H1 (cell line): ENCODE results near the gene BLOC1S3. TPM values are rescaled to one million over a fixed set of nuclear protein-coding genes. Genes with fewer than 3 reads are reported as not detected.

Experiments used
- ASH2L ChIP-seq: fragments of 200-600, 300-600 bp; sonication (generic); IDR thresholded peaks from one replicate; pipeline ENCODE4 v1.7.1; 2017; ENCODE audit warnings: low read length
- ATF2 ChIP-seq: IDR thresholded peaks from 2 replicates; pipeline ENCODE4 v1.6.1; 2012; ENCODE audit warnings: low read length, inconsistent platforms
- CBX8 ChIP-seq: fragments of 300-800, 300-1000 bp; sonication (generic); IDR thresholded peaks from 2 replicates; pipeline ENCODE4 v1.7.1; 2016; ENCODE audit warnings: low read depth, low read length, borderline replicate concordance
- CTBP2 ChIP-seq: IDR thresholded peaks from 2 replicates; pipeline ENCODE4 v1.7.0; 2011; ENCODE audit warnings: borderline replicate concordance, mild to moderate bottlenecking, moderate library complexity, mixed read lengths, low read length; ENCODE audit not compliant: insufficient read depth, insufficient read length
- EZH2 ChIP-seq: fragments of 200-600 bp; sonication (generic); IDR thresholded peaks from 2 replicates; pipeline ENCODE4 v1.7.1; 2012; ENCODE audit warnings: low read depth, mild to moderate bottlenecking, moderate library complexity, low read length, inconsistent platforms; ENCODE audit not compliant: severe bottlenecking
- GABPA ChIP-seq: IDR thresholded peaks from 2 replicates; pipeline ENCODE4 v1.6.1; 2011; ENCODE audit warnings: mild to moderate bottlenecking, low read length, moderate library complexity, borderline replicate concordance; ENCODE audit not compliant: insufficient read depth
- HDAC2 ChIP-seq, 2 experiments: fragments of 300-600 bp in 1 of 2; sonication (generic) in 1 of 2; IDR thresholded peaks; 2 replicates each; pipeline ENCODE4 v1.6.1; 2011 to 2012; ENCODE audit warnings: low read depth in 2 of 2, low read length in 2 of 2, mild to moderate bottlenecking in 2 of 2, moderate library complexity in 2 of 2, borderline replicate concordance in 1 of 2, inconsistent platforms in 1 of 2
- JUND ChIP-seq: IDR thresholded peaks from 2 replicates; pipeline ENCODE4 v1.6.1; 2011; ENCODE audit warnings: mild to moderate bottlenecking, improper control_type of control experiment, low read length
- KDM4A ChIP-seq: IDR thresholded peaks from one replicate; pipeline ENCODE4 v1.7.1; 2012; ENCODE audit warnings: low read depth, mild to moderate bottlenecking, moderate library complexity, low read length, inconsistent platforms; ENCODE audit not compliant: severe bottlenecking
- POLR2A ChIP-seq, 2 experiments: IDR thresholded peaks; 1 replicate in 1 of 2; 2 replicates in 1 of 2; pipeline ENCODE4 v1.6.1; 2011; ENCODE audit warnings: low read depth in 2 of 2, low read length in 2 of 2, mild to moderate bottlenecking in 2 of 2; ENCODE audit errors: control extremely low read depth in 1 of 2
- POU5F1 ChIP-seq: IDR thresholded peaks from 2 replicates; pipeline ENCODE4 v1.6.1; 2011; ENCODE audit warnings: low read depth, mild to moderate bottlenecking, low read length, moderate library complexity
- RAD21 ChIP-seq, 2 experiments: IDR thresholded peaks in 1 of 2; conservative IDR thresholded peaks in 1 of 2; 2 replicates each; pipeline ENCODE4 v1.6.1; 2011; ENCODE audit warnings: low read depth in 2 of 2, low read length in 2 of 2, improper control_type of control experiment in 1 of 2, inconsistent platforms in 1 of 2, mild to moderate bottlenecking in 1 of 2, moderate library complexity in 1 of 2
- RBBP5 ChIP-seq: IDR thresholded peaks from 2 replicates; pipeline ENCODE4 v1.7.1; 2012; ENCODE audit warnings: low read depth, mild to moderate bottlenecking, inconsistent platforms, low read length, moderate library complexity, borderline replicate concordance
- RFX5 ChIP-seq: IDR thresholded peaks from 2 replicates; pipeline ENCODE4 v1.6.1; 2011; ENCODE audit warnings: low read depth, low read length, improper control_type of control experiment, borderline replicate concordance
- SP4 ChIP-seq: IDR thresholded peaks from 2 replicates; pipeline ENCODE4 v1.6.1; 2012; ENCODE audit warnings: low read length, inconsistent platforms
- SRF ChIP-seq: IDR thresholded peaks from 2 replicates; pipeline ENCODE4 v1.6.1; 2011; ENCODE audit warnings: mild to moderate bottlenecking, low read depth, low read length, moderate library complexity
- SUZ12 ChIP-seq: fragments of 200-600 bp; sonication (generic); IDR thresholded peaks from 2 replicates; pipeline ENCODE4 v1.6.1; 2012; ENCODE audit warnings: mild to moderate bottlenecking, inconsistent platforms, low read length, moderate library complexity, mixed read lengths
- TBP ChIP-seq: IDR thresholded peaks from 2 replicates; pipeline ENCODE4 v1.6.1; 2011; ENCODE audit warnings: low read depth, low read length, improper control_type of control experiment
- USF2 ChIP-seq: IDR thresholded peaks from 2 replicates; pipeline ENCODE4 v1.6.1; 2011; ENCODE audit warnings: low read length, improper control_type of control experiment
- polyA plus RNA-seq, 7 experiments: library from polyadenylated mRNA; depleted of rRNA in 3 of 7; stranded (reverse) in 5 of 7; unstranded in 2 of 7; fragments of >200 nt in 5 of 7; fragments of 200-250 nt in 2 of 7; gene quantifications; 1 replicate in 5 of 7; 2 replicates in 1 of 7; 4 replicates in 1 of 7; pipeline versions ENCODE4 v1.2.1 to v1.2.3, GENCODE V29; 2011 to 2013; ENCODE audit warnings: missing spikeins in 2 of 7, mixed read lengths in 2 of 7
- total RNA-seq: library from RNA; stranded (reverse); fragmentation: NEBNext Ultra II Directional; extraction: Animal tissue kit (Norgen Biotek cat#: 25700); gene quantifications from 2 replicates; pipeline ENCODE4 v1.2.1, GENCODE V29; 2021
- TF ChIP-seq, protein P1 (sequence below): IDR thresholded peaks from 2 replicates; pipeline ENCODE4 v1.6.1; 2012; ENCODE audit warnings: inconsistent platforms

BLOC1S3 gene
- total and polyA plus RNA-seq, 2 of the 8 experiments (the other 6 are each of a cell fraction or from before 2014, with no cell fraction given): 6.0 to 6.1 TPM

DNA sequence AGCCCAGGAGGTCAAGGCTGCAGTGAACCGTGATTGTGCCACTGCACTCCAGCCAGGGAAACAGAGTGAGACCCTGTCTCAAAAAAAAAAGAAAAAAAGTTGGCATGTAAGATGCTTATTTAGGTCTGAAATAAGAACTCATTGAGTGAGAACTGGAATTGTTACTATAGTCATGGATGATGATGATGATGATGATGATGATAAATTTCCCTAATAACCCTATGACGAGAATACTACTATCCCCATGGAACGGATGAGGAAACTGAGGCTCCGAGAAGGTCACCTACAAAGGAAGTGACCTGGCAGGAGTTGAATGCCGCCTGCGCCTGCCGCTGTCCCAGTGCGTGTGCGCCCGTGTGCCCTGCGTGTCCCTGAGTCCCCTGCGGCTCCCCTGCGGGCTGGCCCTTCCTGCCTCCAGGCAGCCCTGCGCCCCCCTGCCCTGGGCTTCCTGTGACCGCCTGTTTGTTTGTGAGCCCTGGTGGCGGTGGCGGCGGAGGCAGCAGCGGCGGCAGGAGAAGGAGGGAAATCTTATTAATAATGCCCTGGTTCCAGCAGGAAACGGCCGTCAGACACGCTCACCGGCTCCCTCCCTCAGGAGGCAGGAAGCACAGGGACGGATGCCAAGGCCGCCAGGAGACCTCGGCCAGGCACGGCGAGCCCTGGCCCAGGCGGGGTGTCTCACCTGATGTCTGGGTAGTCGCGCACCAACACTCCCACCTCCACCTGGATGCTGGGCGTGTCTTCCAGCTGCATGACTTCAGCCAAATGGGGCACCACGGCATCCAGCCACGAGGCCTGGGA lies 37.0 kb downstream of the BLOC1S3 start (continued):
- TF ChIP-seq SUZ12 (peak; percentile 56; the same call in 1 of the 2 replicates), CTBP2 (peak; percentile 96), RBBP5 (peak; percentile 89), CBX8 (no peak), GABPA (peak; percentile 24; the same call in 1 of the 2 replicates), RFX5 (no peak), HDAC2 (IDR thresholded peaks at IDR 0.05; ENCODE audit: borderline replicate concordance in 1 of 2, low read depth in 2 of 2, low read length in 2 of 2) (no peak), SP4 (no peak), ATF2 (no peak), TBP (no peak), POLR2A (IDR thresholded peaks at IDR 0.05; ENCODE audit: control extremely low read depth in 1 of 2, low read depth in 2 of 2, low read length in 2 of 2) (no peak), ASH2L (peak; percentile 64), KDM4A (peak; percentile 90), USF2 (peak; percentile 19; the same call in 1 of the 2 replicates), EZH2 (no peak), RAD21 (IDR thresholded peaks at IDR 0.05 in 1 of 2, conservative IDR thresholded peaks at IDR 0.05 in 1 of 2; ENCODE audit: low read depth in 2 of 2, low read length in 2 of 2) (no peak), SRF (no peak), POU5F1 (no peak), JUND (no peak)
- TF ChIP-seq, protein P1, sequence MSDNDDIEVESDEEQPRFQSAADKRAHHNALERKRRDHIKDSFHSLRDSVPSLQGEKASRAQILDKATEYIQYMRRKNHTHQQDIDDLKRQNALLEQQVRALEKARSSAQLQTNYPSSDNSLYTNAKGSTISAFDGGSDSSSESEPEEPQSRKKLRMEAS: peak; percentile 49; the same call in 1 of the 2 replicates
